ENCODE measurements around the gene DOCK3.

DNA sequence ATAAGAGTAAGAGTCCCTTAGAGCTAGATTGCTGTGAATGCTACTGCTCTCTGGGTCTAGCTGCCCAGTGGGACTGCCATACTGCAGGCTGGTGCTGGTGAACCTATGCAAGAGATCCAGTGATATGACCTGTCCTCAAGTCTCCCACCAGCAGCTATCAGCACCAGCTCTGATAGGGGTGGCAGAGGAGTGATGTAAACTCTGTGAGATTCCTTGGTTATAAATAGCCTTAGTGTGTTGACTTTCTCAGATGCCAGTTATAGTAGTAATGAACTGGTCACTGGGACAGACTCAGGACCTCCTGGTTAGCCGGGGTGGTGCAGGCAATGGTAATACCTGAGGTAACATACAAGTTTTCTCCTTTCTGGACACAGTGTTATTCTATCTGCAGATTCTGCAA, 515.5 kb downstream of the DOCK3 start:
- TF ChIP-seq, protein P1, sequence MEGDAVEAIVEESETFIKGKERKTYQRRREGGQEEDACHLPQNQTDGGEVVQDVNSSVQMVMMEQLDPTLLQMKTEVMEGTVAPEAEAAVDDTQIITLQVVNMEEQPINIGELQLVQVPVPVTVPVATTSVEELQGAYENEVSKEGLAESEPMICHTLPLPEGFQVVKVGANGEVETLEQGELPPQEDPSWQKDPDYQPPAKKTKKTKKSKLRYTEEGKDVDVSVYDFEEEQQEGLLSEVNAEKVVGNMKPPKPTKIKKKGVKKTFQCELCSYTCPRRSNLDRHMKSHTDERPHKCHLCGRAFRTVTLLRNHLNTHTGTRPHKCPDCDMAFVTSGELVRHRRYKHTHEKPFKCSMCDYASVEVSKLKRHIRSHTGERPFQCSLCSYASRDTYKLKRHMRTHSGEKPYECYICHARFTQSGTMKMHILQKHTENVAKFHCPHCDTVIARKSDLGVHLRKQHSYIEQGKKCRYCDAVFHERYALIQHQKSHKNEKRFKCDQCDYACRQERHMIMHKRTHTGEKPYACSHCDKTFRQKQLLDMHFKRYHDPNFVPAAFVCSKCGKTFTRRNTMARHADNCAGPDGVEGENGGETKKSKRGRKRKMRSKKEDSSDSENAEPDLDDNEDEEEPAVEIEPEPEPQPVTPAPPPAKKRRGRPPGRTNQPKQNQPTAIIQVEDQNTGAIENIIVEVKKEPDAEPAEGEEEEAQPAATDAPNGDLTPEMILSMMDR (conservative IDR thresholded peaks at IDR 0.05; ENCODE audit: low read depth, low read length): no peak
- no peak for TF ChIP-seq EZH2 (IDR thresholded peaks at IDR 0.05; ENCODE audit: borderline replicate concordance, low read depth, low read length, poor library complexity, severe bottlenecking)
